GM19035 (cell line): ENCODE measurements around the gene HLA-DMA.

ENCODE experiments used
- ATAC-seq: cut with Tn5 transposase; IDR thresholded peaks from one replicate; pipeline ENCODE4 v1.9.1; 2021; ENCODE audit not compliant: unreplicated experiment

Gene HLA-DMA

GRCh38 chr6:32974541-32975308, 21.8 kb upstream of the HLA-DMA start:
- no peak for ATAC-seq

GRCh38 chr6:32974016-32974333, 21.1 kb upstream of the HLA-DMA start:
- no peak for ATAC-seq

- no peak for ATAC-seq
Measured at GRCh38 chr6:32973144-32974015, 20.5 kb upstream of the HLA-DMA start.

- peak; percentile 1 for ATAC-seq
Measured at GRCh38 chr6:32972353-32973143, 19.7 kb upstream of the HLA-DMA start.

GRCh38 chr6:32971581-32972352, 18.9 kb upstream of the HLA-DMA start:
- ATAC-seq: peak; percentile 52

- no peak for ATAC-seq
Measured at GRCh38 chr6:32971242-32971580, 18.3 kb upstream of the HLA-DMA start.

- no peak for ATAC-seq
Measured at GRCh38 chr6:32970413-32971241, 17.7 kb upstream of the HLA-DMA start.

- no peak for ATAC-seq
Measured at GRCh38 chr6:32969685-32970412, 17.0 kb upstream of the HLA-DMA start.

GRCh38 chr6:32968867-32969684, 16.2 kb upstream of the HLA-DMA start:
- no peak for ATAC-seq

- ATAC-seq: peak; percentile 37
Measured at GRCh38 chr6:32968093-32968866, 15.4 kb upstream of the HLA-DMA start, which contains the start of gene BRD2. TSS of gene BRD2 (plus strand) at chr6:32968594. CDS start at chr6:32972899, 4,305 bp downstream.

- ATAC-seq: no peak
Measured at GRCh38 chr6:32967151-32968091, 14.5 kb upstream of the HLA-DMA start.

GRCh38 chr6:32964776-32965175, 11.9 kb upstream of the HLA-DMA start:
- no peak for ATAC-seq

- ATAC-seq: no peak
Measured at GRCh38 chr6:32963866-32964265, 11.0 kb upstream of the HLA-DMA start.

GRCh38 chr6:32962213-32962826, 9.4 kb upstream of the HLA-DMA start:
- ATAC-seq: no peak

- ATAC-seq: no peak
Measured at GRCh38 chr6:32960563-32960962, 7.7 kb upstream of the HLA-DMA start.

- ATAC-seq: no peak
Measured at GRCh38 chr6:32956176-32956575, 3.3 kb upstream of the HLA-DMA start.
